AG20443 (cell line): ENCODE data around the gene SUCNR1.
"Not testable (repeated sequence)": the region's sequence is repeated elsewhere in the genome, so short reads cannot be mapped to it uniquely, and the experiment has no call there.

Source experiments
- DNase-seq: peaks from one replicate; pipeline ENCODE4 v3.0.0; 2012; ENCODE audit warnings: low spot score, mixed read lengths

The SUCNR1 gene, protein sequence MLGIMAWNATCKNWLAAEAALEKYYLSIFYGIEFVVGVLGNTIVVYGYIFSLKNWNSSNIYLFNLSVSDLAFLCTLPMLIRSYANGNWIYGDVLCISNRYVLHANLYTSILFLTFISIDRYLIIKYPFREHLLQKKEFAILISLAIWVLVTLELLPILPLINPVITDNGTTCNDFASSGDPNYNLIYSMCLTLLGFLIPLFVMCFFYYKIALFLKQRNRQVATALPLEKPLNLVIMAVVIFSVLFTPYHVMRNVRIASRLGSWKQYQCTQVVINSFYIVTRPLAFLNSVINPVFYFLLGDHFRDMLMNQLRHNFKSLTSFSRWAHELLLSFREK

GRCh38 chr3:151873398-151873797 is at the start of gene SUCNR1:
Gene SUCNR1, plus strand, starts transcription at chr3:151873643. Its CDS starts 6,250 bp downstream, at chr3:151879893.
- no peak for DNase-seq

- no peak for DNase-seq
Measured at GRCh38 chr3:151827816-151828215, 45.6 kb upstream of the SUCNR1 start.

DNA sequence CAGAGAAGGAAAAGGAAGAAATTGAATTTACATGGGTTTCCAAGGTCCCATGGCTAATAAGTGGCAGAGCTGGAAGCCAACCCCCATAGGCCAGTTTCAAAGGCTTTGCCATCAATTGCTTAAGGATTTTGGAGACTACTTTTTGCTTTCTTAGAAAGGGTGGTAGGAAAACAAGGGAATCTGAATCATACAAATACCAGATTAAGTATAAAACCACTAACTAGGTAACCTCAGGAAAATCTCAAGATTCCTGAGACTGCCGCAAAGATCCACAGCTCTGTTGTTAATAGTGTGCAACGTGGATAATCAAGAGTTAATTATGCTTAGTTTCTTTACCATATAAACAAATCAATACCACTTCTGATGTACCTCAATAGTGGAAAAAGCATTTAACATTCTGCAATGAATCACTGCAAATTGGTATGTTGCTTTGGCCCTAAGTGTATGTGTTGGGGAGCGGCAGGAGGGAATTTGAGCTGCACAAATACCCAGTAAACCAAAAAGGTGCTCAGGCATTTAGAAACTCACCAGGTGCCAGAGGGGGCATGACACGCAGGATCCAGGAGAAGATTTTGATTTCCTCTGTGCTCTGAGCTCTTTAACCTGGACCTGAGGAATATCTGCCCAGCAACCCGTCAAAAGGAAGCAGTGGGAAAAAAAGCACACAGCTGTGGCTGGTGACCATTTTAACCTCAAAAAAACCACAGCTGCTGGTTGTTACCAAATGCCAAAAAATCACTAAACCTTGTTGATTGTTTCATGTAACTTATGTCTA is 37.5 kb upstream of the SUCNR1 start:
- DNase-seq = peak; percentile 42

DNA sequence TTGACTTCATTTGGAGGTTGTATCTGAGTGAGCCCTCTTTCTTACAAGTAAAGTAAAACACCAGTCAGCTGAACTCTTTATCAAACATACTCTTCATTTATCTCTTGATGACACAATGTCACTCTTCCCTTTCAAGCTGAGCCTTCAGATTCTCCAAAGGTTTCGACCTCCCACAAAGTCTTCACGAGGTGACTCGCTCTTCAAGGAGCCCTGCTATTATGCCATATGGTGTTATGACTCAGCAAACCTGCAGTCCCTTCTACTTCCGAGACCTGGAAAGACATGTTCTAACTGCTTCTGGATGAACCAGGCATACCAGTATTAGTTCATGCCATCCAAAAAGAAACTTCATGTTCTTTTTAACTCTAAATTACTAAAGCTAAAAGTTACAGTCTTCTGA is 36.4 kb upstream of the SUCNR1 start:
- peak; percentile 58 for DNase-seq

GRCh38 chr3:151838574-151839312 is 34.7 kb upstream of the SUCNR1 start:
- peak; percentile 61 for DNase-seq

GRCh38 chr3:151839313-151839631 is 34.2 kb upstream of the SUCNR1 start:
- no peak for DNase-seq

DNA sequence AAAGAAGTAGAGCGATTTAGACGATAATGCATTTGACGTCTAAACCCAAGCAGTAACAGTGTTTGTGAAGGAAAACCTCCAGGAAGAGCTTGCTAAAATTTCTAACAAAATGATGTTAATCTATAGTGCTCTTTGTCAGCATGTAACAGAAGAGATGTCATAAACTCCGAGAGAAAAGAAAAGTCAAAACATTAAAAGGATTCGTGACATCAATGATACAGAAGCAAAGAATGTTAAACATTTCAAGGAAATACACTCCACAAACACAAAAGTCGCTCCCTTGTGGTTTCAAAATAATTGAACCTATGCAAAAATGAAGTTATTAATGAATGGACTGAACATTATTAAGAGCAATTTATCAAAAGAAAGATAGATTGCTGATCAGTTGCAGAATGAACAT is 31.6 kb upstream of the SUCNR1 start:
- no peak for DNase-seq

DNA sequence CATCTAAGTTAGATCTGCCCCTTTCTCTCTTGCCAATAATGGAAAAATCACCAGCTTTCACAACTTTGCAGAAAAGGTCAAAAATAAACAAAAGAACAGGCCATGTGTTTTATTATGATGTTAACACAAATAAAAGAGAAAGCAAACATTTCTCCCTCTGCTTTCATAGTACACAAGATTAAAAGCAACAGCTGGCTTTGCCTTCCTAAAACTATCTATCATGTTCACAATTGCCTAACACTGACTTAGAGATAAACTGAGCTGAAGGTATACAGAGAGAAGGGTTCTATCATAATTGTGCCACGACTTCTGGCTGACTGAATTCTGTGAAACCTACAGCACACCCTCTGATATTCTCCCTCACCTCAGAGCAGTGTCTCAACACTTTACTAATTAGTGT is 30.2 kb upstream of the SUCNR1 start:
- no peak for DNase-seq

GRCh38 chr3:151845306-151845905 is 28.0 kb upstream of the SUCNR1 start:
- DNase-seq = no peak

GRCh38 chr3:151850065-151850464 is 23.4 kb upstream of the SUCNR1 start:
- not testable (repeated sequence) for DNase-seq

- no peak for DNase-seq
Measured at GRCh38 chr3:151852074-151852811, 21.2 kb upstream of the SUCNR1 start.

GRCh38 chr3:151856118-151856517 is 17.3 kb upstream of the SUCNR1 start:
- no peak for DNase-seq

GRCh38 chr3:151856641-151857040 is 16.8 kb upstream of the SUCNR1 start:
- DNase-seq = no peak

- DNase-seq = no peak
Measured at GRCh38 chr3:151859233-151859673, 14.2 kb upstream of the SUCNR1 start.

DNA sequence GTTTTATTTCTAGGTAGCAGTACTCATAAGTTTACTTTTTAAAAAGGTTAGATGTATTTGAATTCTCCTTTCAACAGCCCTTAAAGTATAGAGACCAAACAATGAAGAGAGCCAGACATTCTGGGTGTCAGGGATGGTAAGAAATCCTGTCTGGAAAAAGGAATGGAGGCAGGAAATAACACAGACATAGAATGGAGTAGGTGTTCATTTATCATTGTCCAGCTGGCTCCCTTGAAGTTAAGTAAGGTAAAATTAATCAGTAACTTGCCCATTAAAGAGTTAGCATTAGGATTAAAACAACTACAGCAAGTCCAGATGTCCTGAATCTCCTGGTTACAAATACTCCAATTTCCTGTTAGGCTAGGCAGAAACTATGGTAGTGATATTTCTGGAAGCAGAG is 13.5 kb upstream of the SUCNR1 start:
- no peak for DNase-seq

DNA sequence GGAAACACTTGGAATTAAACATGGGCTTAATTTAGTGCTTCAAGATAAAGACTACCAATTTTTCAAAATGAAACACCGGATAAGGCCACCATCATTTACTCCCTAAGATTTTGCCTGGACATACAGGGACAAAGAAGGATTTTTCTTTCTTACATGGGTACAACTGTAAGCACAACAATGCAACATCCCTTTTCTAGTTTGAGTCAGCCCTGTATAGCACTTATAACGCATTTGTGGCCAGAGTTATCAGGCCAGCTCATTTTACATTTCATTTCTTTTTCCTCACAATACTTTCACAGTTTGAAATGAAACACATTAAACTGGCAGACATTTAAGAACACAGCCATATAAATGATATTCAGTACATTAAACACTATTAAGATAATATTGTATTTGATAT is 9.8 kb upstream of the SUCNR1 start:
- no peak for DNase-seq

DNA sequence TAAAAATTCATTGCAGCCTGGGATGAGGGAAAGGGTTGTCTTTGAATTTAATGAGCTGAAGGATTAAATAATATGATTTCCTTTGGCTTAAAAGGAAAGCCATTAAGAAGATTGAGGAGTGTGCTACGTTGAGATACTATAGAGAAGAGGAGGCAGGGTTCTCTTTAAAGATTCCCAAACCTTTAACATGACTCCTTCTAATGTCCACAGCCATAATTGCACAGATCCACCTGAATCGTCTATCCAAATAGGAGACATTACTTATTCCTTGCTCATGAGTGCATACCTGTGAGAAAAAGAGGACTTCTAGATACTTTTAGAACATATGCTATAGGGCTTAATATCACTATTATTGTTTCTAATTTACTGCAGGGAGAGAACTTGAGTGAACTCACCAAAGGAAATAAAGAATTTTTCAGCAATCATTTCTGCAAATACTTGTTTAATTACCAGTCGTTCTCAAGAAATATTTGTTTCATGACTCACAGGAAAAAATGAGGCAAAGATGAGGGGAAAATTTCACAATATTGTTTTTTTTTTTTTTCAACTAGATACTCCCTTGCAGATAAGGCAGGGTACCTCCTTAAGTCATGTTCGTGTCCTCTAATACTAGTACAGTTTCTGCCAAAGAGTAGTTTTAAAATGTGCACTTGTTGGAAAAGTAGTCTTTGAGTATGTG is 8.9 kb upstream of the SUCNR1 start:
- peak; percentile 42 for DNase-seq

DNA sequence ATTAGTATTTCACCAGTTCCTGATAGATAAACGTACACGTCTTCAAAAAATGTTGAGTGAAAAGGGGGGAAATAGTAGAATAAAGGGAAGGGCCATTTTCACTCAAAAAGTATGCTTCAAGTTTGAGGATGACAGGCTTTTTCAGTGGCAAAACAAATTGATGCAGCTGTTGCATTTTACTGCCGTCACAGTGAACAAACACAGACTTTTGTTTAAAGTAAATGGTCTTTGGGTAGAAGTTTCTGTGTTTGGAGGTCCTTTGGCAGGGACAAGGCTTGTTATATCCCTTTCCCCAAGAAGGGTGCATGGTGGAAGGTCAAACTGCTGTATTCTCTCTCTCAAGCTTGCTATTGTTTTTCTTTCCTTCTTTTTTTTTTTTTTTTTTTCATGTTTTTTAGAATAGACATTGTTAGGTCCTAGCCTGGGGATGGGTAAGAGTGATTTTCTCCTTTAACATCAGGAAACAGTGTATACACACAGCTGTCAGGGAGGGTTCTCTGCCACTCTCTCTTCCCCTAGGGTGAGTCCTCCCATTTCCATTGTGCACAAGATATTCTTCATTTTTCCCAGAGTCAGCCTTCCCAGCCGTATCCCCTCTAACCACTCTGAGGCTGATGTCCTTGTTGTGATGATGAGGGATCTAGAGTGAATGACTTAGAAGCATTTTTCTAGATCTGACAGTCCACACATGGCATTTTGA is 6.6 kb upstream of the SUCNR1 start:
- DNase-seq = no peak

DNA sequence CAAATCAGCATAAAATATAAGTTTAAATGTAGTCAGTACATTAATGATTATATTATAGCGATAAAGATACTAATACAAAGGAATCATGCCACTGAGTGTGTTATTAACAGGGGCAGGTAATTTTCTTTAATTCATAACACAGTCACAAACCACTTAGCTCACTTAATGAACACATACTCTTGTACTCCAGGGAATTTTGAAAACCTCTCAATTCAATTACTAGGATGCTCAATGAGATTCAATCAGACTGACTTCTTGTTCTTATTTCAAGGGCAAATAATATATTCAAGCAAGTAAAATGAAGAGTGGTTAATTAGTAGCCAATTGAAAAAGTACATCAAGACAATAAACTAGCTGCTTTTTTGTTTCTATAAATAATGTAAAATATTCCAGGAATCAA is 5.8 kb upstream of the SUCNR1 start:
- no peak for DNase-seq

DNA sequence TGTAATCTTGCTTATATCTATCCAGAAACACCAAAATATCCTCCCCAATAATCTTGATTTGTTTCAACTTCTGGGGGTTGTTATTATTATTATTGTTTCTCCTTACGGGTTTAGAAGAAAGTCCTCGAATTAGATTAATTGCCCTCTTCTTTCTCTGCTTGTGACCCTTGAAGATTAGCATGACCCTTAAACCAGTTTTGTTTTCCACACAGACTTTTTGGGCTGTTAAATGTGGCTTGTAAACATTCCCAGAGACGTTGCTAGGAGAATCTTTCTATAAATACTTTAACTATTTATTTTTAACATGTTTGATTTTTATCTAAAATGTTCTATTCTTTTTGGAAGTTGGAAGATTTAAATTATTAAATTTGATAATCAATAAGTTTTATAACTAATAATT is 4.3 kb upstream of the SUCNR1 start:
- no peak for DNase-seq
